Activated CD8-positive, alpha-beta T cell treated with anti-CD3 and anti-CD28 coated beads for 36 hours (primary cell): ENCODE data around the gene MAPK4. TPM values are rescaled to one million over a fixed set of nuclear protein-coding genes. Genes with fewer than 3 reads are reported as not detected.

ENCODE experiments used
- ATAC-seq: fragments of 200-7000 bp; cut with Tn5 transposase; one replicate; pipeline ENCODE4 v1.10.0; 2021; ENCODE audit warnings: mild to moderate bottlenecking, moderate library complexity
- CTCF ChIA-PET: fragments of 350-600 bp; sonication (Branson Sonifier 250); formaldehyde crosslinking; loops from one replicate; lab custom pipeline; 2021; ENCODE audit warnings: antibody characterized with exemption; lab: Charles Lee
- POLR2A ChIA-PET: fragments of 350-600 bp; sonication (Branson Sonifier 250); formaldehyde crosslinking; loops from one replicate; lab custom pipeline; 2021; ENCODE audit warnings: antibody characterized with exemption; lab: Charles Lee
- DNase-seq: peaks from one replicate; pipeline ENCODE4 v3.0.0-alpha.2; 2020
- H3K27ac Mint-ChIP-seq: one replicate; pipeline ENCODE4 v1.8.0; 2021; ENCODE audit warnings: mild to moderate bottlenecking, mixed read lengths
- H3K27me3 Mint-ChIP-seq: one replicate; pipeline ENCODE4 v1.8.0; 2021; ENCODE audit warnings: mixed read lengths
- H3K36me3 Mint-ChIP-seq: one replicate; pipeline ENCODE4 v1.8.0; 2021; ENCODE audit warnings: low read depth, mixed read lengths
- H3K4me1 Mint-ChIP-seq: one replicate; pipeline ENCODE4 v1.8.0; 2021; ENCODE audit warnings: low read depth, mixed read lengths
- H3K4me3 Mint-ChIP-seq: one replicate; pipeline ENCODE4 v1.8.0; 2021; ENCODE audit warnings: mild to moderate bottlenecking, moderate library complexity, mixed read lengths
- H3K9me3 Mint-ChIP-seq: one replicate; pipeline ENCODE4 v1.8.0; 2021; ENCODE audit warnings: mixed read lengths
- intact Hi-C: fragments of 100-400 bp; cut with micrococcal nuclease; formaldehyde crosslinking; loops from one replicate; pipeline ENCODE4 v1.10.0; 2022
- total RNA-seq, 2 experiments: library from RNA; stranded (reverse); gene quantifications; one replicate each; pipeline ENCODE4 v1.2.3, GENCODE V29; 2021
- TF ChIP-seq, protein P1 (sequence below): fragments of 200-600 bp; IDR thresholded peaks from one replicate; pipeline ENCODE4 v1.8.0; 2022; ENCODE audit warnings: antibody characterized with exemption, mild to moderate bottlenecking

MAPK4 gene
- total RNA-seq, 2 experiments from 2014 or later: not detected

DNA sequence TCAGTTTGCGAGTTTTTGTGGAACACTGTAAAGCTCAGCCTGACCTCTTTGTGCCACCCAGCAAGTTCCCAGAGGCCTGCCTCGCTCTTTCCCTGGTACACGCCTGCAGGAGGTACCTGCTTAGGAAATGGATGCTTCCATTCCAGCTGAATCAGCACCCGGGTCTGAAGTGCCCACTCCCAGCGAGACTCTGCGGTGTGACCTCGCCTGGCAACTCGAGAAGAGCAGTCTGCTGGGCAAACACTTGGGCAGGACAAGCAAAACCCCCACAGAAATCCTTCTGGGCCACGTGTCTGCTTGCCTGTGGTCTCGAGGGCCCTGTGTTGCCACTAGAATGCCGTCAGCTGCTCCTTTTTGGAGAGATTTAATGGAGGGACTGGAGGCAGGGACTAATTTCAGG lies 127.6 kb downstream of the MAPK4 start:
- no peak overlapping the region for H3K27ac Mint-ChIP-seq
- TF ChIP-seq, protein P1, sequence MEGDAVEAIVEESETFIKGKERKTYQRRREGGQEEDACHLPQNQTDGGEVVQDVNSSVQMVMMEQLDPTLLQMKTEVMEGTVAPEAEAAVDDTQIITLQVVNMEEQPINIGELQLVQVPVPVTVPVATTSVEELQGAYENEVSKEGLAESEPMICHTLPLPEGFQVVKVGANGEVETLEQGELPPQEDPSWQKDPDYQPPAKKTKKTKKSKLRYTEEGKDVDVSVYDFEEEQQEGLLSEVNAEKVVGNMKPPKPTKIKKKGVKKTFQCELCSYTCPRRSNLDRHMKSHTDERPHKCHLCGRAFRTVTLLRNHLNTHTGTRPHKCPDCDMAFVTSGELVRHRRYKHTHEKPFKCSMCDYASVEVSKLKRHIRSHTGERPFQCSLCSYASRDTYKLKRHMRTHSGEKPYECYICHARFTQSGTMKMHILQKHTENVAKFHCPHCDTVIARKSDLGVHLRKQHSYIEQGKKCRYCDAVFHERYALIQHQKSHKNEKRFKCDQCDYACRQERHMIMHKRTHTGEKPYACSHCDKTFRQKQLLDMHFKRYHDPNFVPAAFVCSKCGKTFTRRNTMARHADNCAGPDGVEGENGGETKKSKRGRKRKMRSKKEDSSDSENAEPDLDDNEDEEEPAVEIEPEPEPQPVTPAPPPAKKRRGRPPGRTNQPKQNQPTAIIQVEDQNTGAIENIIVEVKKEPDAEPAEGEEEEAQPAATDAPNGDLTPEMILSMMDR: no peak
- H3K9me3 Mint-ChIP-seq: no peaks in the 10 kb centered on the region
- H3K27me3 Mint-ChIP-seq: peaks cover 3% of the 10 kb centered on the region
- ATAC-seq: no peak
- ChIA-PET POLR2A (no interaction called here), CTCF (no interaction called here)
- DNase-seq: no peak
- no peaks in the 10 kb centered on the region for H3K36me3 Mint-ChIP-seq
- no peak overlapping the region for H3K4me3 Mint-ChIP-seq
- intact Hi-C loops: no loop called here
- no peaks in the 10 kb centered on the region for H3K4me1 Mint-ChIP-seq

DNA sequence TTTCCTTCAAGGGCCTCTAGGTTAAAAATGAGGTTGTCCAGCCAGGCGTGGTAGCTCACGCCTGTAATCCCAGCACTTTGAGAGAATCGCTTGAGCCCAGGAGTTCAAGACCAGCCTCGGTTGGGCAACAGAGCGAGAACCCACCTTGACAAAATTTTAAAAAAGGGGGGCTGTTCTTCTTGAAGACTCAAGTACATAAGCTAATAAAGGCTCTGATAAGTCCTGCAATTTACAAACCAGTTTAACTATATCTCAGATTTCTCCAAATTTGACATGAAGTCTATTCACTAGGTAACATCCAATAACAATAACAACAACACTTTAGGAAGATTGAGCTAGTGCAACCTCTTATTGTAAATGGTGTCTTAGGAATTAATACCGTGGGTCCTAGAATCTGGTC lies 129.7 kb downstream of the MAPK4 start:
- no peaks in the 10 kb centered on the region for H3K4me1 Mint-ChIP-seq
- ChIA-PET POLR2A (no interaction called here), CTCF (interaction anchor here (1.2 kb wide), 1 partner anchor 11 kb away, joined by 3 read pairs; no protein-coding TSS in a partner anchor)
- TF ChIP-seq, protein P1: no peak
- intact Hi-C loops: no loop called here
- H3K4me3 Mint-ChIP-seq: no peak overlapping the region
- no peaks in the 10 kb centered on the region for H3K9me3 Mint-ChIP-seq
- H3K27ac Mint-ChIP-seq: no peak overlapping the region
- H3K27me3 Mint-ChIP-seq: no peaks in the 10 kb centered on the region
- DNase-seq: no peak
- ATAC-seq: no peak
- H3K36me3 Mint-ChIP-seq: no peaks in the 10 kb centered on the region

- CTCF ChIA-PET: no interaction called here
These were observed 134.3 kb downstream of the MAPK4 start for GRCh38 chr18:50694147-50694546.

DNA sequence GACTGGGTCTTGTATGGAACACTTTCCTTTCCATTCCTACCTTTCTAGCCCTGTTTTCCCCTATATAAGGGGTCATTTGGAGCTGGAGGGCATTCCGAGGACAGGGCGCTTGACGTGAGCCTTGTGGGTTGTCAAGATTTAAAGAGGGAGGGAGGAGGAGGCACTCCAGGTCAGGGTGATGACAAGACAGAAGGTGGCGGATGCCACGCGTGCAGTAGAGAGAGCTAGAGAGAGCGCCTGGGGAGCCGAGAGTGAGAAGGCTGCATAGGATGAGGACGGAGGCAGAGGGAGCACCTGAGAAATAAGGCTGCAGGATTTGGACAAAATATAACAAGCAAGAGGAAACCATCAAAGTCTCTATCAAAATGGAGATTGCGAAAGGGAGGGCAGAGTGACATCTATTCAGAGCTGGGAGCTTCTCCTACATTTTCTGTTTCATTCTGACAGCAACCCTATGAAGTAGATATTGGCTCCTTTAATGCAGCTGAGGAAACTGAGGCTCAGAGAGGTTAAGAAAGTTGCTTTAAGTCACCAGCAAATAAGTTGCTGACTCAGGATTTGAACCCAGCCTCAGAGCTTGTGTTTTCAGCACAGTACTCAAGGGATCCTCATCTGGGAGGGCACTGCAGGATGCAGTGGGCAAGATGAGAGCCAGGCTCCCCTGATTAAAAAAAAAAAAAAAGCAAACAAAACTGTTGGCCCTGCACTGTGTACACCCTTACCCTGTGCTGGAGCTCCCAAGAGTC lies 135.7 kb downstream of the MAPK4 start:
- Mint-ChIP-seq H3K4me1 (no peaks in the 10 kb centered on the region), H3K9me3 (no peaks in the 10 kb centered on the region), H3K27ac (no peak overlapping the region), H3K36me3 (no peaks in the 10 kb centered on the region), H3K4me3 (no peak overlapping the region), H3K27me3 (peaks cover 4% of the 10 kb centered on the region)
- intact Hi-C loops: no loop called here
- POLR2A ChIA-PET: no interaction called here
- ATAC-seq: no peak
- DNase-seq: no peak
- CTCF ChIA-PET: no interaction called here
- TF ChIP-seq, protein P1: no peak

More at GRCh38 chr18:50694147-50694546, 134.3 kb downstream of the MAPK4 start:
- Mint-ChIP-seq H3K36me3 (no peaks in the 10 kb centered on the region), H3K9me3 (no peaks in the 10 kb centered on the region), H3K27ac (no peak overlapping the region), H3K27me3 (peaks cover 4% of the 10 kb centered on the region), H3K4me1 (no peaks in the 10 kb centered on the region), H3K4me3 (no peak overlapping the region)
- intact Hi-C loops: no loop called here
- no peak for DNase-seq
- ATAC-seq: no peak
- TF ChIP-seq, protein P1: no peak
- POLR2A ChIA-PET: no interaction called here

DNA sequence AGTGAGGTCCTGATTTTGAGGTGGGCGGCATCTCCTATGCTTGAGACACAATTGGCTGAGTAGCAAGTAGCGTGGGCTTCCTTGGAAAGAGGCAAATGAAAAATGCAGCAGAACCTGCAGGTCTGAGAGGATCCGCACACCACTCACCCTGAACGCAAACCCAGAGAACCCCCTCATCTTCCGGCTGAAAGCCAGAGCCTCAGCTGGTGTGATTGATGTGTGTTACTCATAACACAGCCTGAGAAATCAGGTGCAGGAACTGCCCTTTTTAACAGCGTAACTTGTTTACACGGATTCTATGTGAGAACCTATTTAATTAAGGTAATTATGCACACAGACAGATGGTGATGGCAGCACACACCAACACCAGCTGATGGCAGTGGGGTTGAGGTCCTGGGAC lies 136.5 kb downstream of the MAPK4 start:
- peaks cover 4% of the 10 kb centered on the region for H3K27me3 Mint-ChIP-seq
- DNase-seq (no peak), ATAC-seq (no peak)
- ChIA-PET CTCF (no interaction called here), POLR2A (no interaction called here)
- no peaks in the 10 kb centered on the region for H3K9me3 Mint-ChIP-seq
- H3K4me3 Mint-ChIP-seq: no peak overlapping the region
- no peak overlapping the region for H3K27ac Mint-ChIP-seq
- TF ChIP-seq, protein P1: no peak
- no peaks in the 10 kb centered on the region for H3K36me3 Mint-ChIP-seq
- intact Hi-C loops: no loop called here
- H3K4me1 Mint-ChIP-seq: no peaks in the 10 kb centered on the region
